SK-MEL-5 (cell line): ENCODE data around the gene PPP1R37. TPM values are rescaled to one million over a fixed set of nuclear protein-coding genes. Genes with fewer than 3 reads are reported as not detected.

Experiments
- DNase-seq: peaks from one replicate; pipeline ENCODE4 v3.0.0-alpha.2; 2016; ENCODE audit warnings: low read depth, low spot score
- in situ Hi-C: cut with HindIII; loops from 2 replicates; pipeline ENCODE4 v1.10.0; 2016; ENCODE audit warnings: low sequenced_read_pairs, high pct_unique_total_duplicates, low pct_unique_long_range_greater_than_20kb
- total RNA-seq: library from RNA; depleted of rRNA; stranded (reverse); fragments of >200 nt; shearing (Covaris generic); gene quantifications from 2 replicates; pipeline ENCODE4 v1.2.3, GENCODE V29; 2014

The PPP1R37 gene
- total RNA-seq, 1 experiment from 2014 or later = 46.0 TPM

GRCh38 chr19:45141203-45141900, 48.4 kb downstream of the PPP1R37 start:
- in situ Hi-C loops = no loop called here
- DNase-seq = no peak

- DNase-seq = no peak
- in situ Hi-C loops = no loop called here
Measured at GRCh38 chr19:45142016-45142725, 49.2 kb downstream of the PPP1R37 start.

GRCh38 chr19:45142726-45143110, 49.7 kb downstream of the PPP1R37 start:
- DNase-seq = no peak
- in situ Hi-C loops = no loop called here

- in situ Hi-C loops = no loop called here
- DNase-seq = no peak
Measured at GRCh38 chr19:45144431-45145269, 51.7 kb downstream of the PPP1R37 start.

GRCh38 chr19:45145270-45146189, 52.6 kb downstream of the PPP1R37 start:
- DNase-seq = no peak
- in situ Hi-C loops = no loop called here

GRCh38 chr19:45146251-45146650, 53.3 kb downstream of the PPP1R37 start:
- in situ Hi-C loops = no loop called here
- DNase-seq = no peak

GRCh38 chr19:45146741-45147205, 53.8 kb downstream of the PPP1R37 start:
- no peak for DNase-seq
- in situ Hi-C loops = no loop called here

GRCh38 chr19:45147835-45148676, 55.1 kb downstream of the PPP1R37 start:
- no peak for DNase-seq
- in situ Hi-C loops = no loop called here

- DNase-seq = no peak
- in situ Hi-C loops = no loop called here
Measured at GRCh38 chr19:45149129-45149528, 56.1 kb downstream of the PPP1R37 start.

- in situ Hi-C loops = no loop called here
- DNase-seq = no peak
Measured at GRCh38 chr19:45150180-45150579, 57.2 kb downstream of the PPP1R37 start.

GRCh38 chr19:45150751-45151281, 57.8 kb downstream of the PPP1R37 start:
- in situ Hi-C loops = no loop called here
- DNase-seq = no peak

GRCh38 chr19:45151320-45151719, 58.3 kb downstream of the PPP1R37 start:
- in situ Hi-C loops = no loop called here

GRCh38 chr19:45151821-45152503, 59.0 kb downstream of the PPP1R37 start:
- in situ Hi-C loops = no loop called here
- no peak for DNase-seq

More at GRCh38 chr19:45151320-45151719, 58.3 kb downstream of the PPP1R37 start:
- no peak for DNase-seq

GRCh38 chr19:45152504-45153338, 59.7 kb downstream of the PPP1R37 start:
- DNase-seq = no peak
- in situ Hi-C loops = no loop called here
